NCI-H2196 treated with DMSO at 0.1 percent for 48 hours (cell line): Measurements from ENCODE around the gene SLC16A4.
"Not testable (repeated sequence)": the region's sequence is repeated elsewhere in the genome, so short reads cannot be mapped to it uniquely, and the experiment has no call there.

Experiments used
- DNase-seq: peaks from one replicate; lab custom pipeline; 2025; ENCODE audit not compliant: unreplicated experiment; lab: John Stamatoyannopoulos, UW

Gene SLC16A4

GRCh38 chr1:110390692-110391245, at the start of gene SLC16A4:
Gene SLC16A4, minus strand, starts transcription at chr1:110391026. Its CDS starts 1,703 bp downstream, at chr1:110389323.
- no peak for DNase-seq

GRCh38 chr1:110439873-110440272, 49.0 kb upstream of the SLC16A4 start:
- not testable (repeated sequence) for DNase-seq

GRCh38 chr1:110438893-110439292, 48.1 kb upstream of the SLC16A4 start:
- no peak for DNase-seq

- not testable (repeated sequence) for DNase-seq
These were observed 46.9 kb upstream of the SLC16A4 start for GRCh38 chr1:110437645-110438299.

GRCh38 chr1:110436635-110437034, 45.8 kb upstream of the SLC16A4 start:
- DNase-seq: no peak

- DNase-seq: no peak
These were observed 44.1 kb upstream of the SLC16A4 start for GRCh38 chr1:110434946-110435345.

- DNase-seq: peak; percentile 24
These were observed 43.0 kb upstream of the SLC16A4 start for GRCh38 chr1:110433803-110434202.

- no peak for DNase-seq
These were observed 42.4 kb upstream of the SLC16A4 start for GRCh38 chr1:110433213-110433612.

- DNase-seq: no peak
These were observed 40.1 kb upstream of the SLC16A4 start for GRCh38 chr1:110430901-110431300.

- DNase-seq: no peak
These were observed 39.5 kb upstream of the SLC16A4 start for GRCh38 chr1:110430366-110430765.

- no peak for DNase-seq
These were observed 38.1 kb upstream of the SLC16A4 start for GRCh38 chr1:110428946-110429345.

- no peak for DNase-seq
These were observed 36.0 kb upstream of the SLC16A4 start for GRCh38 chr1:110426854-110427253.

- no peak for DNase-seq
These were observed 34.9 kb upstream of the SLC16A4 start for GRCh38 chr1:110425612-110426152.

- DNase-seq: no peak
These were observed 34.1 kb upstream of the SLC16A4 start for GRCh38 chr1:110424699-110425611.

GRCh38 chr1:110420874-110421793, 30.3 kb upstream of the SLC16A4 start:
- no peak for DNase-seq

GRCh38 chr1:110420023-110420662, 29.3 kb upstream of the SLC16A4 start:
- DNase-seq: no peak

GRCh38 chr1:110418729-110419128, 27.9 kb upstream of the SLC16A4 start:
- no peak for DNase-seq

- DNase-seq: not testable (repeated sequence)
These were observed 22.2 kb upstream of the SLC16A4 start for GRCh38 chr1:110413045-110413444.

GRCh38 chr1:110412576-110412975, 21.8 kb upstream of the SLC16A4 start:
- peak; percentile 12 for DNase-seq

- DNase-seq: no peak
These were observed 20.4 kb upstream of the SLC16A4 start for GRCh38 chr1:110411173-110411735.
